NCI-H774 (cell line): ENCODE results near the gene CRB3.
"Not testable (repeated sequence)": the region's sequence is repeated elsewhere in the genome, so short reads cannot be mapped to it uniquely, and the experiment has no call there.

ENCODE experiments used
- DNase-seq: peaks from one replicate; lab custom pipeline; 2025; lab: John Stamatoyannopoulos, UW

The CRB3 gene

GRCh38 chr19:6464070-6464873 lies at the start of gene CRB3:
Gene CRB3 (plus strand): TSS chr19:6464271. CDS start chr19:6464702, 431 bp downstream.
- DNase-seq = peak; percentile 85

- DNase-seq = no peak
These were observed 49.1 kb upstream of the CRB3 start for GRCh38 chr19:6414793-6415590.

- DNase-seq = no peak
These were observed 48.4 kb upstream of the CRB3 start for GRCh38 chr19:6415591-6416190.

DNA sequence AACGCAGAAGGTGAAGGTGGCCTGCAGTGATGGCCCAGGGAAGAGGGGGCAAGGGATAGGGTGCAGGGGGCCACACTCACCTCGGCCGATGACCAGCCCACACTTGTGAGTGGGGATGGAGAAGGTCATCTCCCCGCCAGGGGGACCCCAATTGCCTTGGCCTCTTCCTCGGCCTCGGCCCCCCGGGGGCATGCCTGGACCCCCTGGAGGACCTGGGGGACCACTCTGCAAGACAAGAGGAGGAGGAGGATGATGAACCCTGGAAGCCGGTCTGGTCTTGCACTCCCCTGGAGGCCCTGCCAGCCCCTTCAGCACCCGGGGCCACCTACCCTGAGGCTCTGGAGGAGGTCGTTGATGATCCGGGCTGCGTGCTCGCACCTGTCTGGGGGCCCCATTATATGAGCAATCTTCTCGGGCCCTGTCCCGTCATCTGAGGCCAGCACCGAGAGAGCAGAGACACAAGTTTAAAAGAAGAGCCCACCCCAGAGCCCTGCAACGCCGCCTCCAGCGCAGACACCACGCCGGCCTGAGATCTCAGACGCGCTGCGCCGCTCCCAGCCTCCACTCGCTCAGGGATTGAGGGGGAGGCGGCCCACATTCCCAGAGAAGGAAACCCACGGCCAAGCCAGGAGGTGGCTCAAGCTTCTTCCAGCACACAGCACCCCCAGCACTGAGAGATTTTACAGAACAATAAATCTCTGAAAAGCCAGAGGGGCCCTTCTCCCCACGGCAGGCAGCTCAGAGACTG lies 47.2 kb upstream of the CRB3 start:
- no peak for DNase-seq

- no peak for DNase-seq
These were observed 46.1 kb upstream of the CRB3 start for GRCh38 chr19:6417713-6418561.

- DNase-seq = no peak
These were observed 45.5 kb upstream of the CRB3 start for GRCh38 chr19:6418562-6418932.

GRCh38 chr19:6421075-6422014 lies 42.7 kb upstream of the CRB3 start:
- no peak for DNase-seq

GRCh38 chr19:6423499-6424194 lies 40.4 kb upstream of the CRB3 start:
- no peak for DNase-seq

GRCh38 chr19:6424195-6424938 lies 39.7 kb upstream of the CRB3 start, which contains the start of gene KHSRP:
Gene KHSRP (minus strand): TSS chr19:6424811. CDS start chr19:6424701, 110 bp downstream.
- no peak for DNase-seq

DNA sequence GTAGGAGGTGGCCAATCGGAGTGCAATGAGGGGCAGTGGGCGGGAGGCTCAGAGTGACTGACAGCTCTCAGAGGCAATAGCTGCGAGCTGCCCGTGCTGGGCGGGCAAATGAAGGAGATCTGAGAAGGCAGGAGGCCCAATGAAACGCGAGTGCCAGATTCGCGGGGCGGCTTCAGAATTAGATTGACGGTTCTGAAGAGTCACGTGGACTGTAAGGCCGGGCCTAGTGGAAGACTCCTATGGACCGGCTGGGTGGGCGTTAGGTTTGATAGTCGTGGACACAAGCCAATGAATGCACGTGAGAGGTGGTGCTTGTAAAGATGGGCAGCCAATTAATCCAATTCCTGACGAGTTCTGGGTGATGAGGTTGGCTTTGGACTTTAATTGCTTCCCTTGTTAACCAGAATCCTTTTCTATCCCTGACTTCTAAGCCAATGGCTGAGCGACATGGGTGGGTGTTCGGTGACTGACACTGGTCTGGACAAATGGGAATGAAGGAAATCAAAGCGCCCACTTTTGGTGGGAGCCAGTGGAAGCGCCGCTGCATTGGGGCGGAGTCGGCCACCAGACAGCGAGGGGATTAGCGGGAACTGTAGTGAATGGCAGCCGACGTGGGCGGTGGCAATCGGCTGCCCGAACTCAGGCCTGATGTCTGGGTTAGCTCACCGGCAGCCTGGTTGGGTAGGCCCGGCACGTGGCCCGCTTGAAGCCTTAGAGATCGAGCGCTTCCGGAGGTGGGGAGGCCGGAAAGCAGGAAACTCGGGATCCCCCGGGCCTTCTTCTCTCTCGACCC lies 38.9 kb upstream of the CRB3 start:
- peak; percentile 99 for DNase-seq

GRCh38 chr19:6425732-6426620 lies 38.1 kb upstream of the CRB3 start:
- DNase-seq = no peak

- DNase-seq = no peak
These were observed 36.9 kb upstream of the CRB3 start for GRCh38 chr19:6427131-6427530.

GRCh38 chr19:6428692-6429418 lies 35.2 kb upstream of the CRB3 start:
- not testable (repeated sequence) for DNase-seq

DNA sequence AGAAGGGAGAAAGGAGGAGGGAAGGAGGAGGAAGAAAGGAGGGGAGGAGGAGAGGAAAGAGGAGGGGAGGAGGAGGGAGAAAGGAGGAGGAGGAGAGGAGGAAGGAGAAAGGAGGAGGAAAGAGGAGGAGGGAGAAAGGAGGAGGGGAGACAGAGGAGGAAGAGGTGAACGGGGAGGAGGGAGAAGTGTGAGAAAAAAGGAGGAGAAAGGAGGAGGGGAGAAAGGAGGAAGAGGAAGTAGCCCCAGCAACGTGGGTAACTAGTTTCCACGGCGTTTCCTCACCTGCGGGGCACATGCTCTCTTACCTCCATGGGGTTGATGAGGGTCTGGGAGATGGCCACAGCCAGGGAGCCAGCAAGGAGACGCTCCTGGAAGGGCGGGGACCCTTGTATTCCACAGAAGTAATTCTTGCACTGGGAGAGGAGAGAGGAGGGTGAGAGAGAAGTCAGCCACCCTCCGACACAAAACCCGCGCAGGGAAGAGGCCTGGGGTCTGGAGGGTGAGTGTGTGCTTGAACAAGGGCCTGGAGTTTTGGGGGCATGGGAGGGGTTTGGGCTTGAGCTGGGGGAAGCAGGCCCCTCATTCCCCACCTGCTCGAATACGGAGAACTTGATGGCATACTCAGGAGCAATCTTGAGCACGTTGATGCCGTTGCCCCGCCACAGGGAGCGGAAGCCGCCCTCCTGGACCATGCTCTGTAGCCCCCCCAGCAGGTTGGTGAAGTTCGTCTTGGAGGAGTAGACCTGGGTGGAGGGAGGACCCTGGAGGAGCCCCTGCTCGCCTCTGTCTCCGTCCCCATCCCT lies 34.5 kb upstream of the CRB3 start:
- no peak for DNase-seq

DNA sequence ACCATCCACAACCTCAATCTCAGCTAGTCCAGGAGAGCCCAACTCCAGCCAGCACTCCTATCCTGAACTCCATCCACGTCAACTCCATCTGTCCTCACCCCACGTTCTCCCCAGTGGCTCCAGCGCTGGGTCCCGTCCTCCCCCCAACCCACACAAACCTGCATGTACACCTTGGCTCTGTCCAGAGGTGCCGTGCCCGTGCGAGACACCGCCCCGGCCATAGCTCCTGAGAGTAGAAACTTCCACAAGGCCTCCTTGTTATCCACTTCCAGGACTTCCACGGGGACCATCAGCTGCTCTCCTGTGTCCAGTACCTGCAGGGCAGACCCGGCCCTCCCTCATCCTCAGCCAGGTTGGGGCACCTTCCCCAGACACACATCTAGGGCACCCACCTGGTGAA lies 32.2 kb upstream of the CRB3 start:
- no peak for DNase-seq
